22Rv1 (cell line): ENCODE measurements around the gene BORCS5.

Experiments
- H3K27ac ChIP-seq: fragments of 450-650 bp; 2 replicates; pipeline ENCODE4 v1.5.1; 2017
- CTCF ChIP-seq: fragments of 450-650 bp; IDR thresholded peaks from 2 replicates; pipeline ENCODE4 v1.5.1; 2017; ENCODE audit warnings: mild to moderate bottlenecking
- ZFX ChIP-seq: fragments of 450-650 bp; IDR thresholded peaks from 2 replicates; pipeline ENCODE4 v1.6.1; 2017; ENCODE audit warnings: antibody characterized with exemption, borderline replicate concordance

Gene BORCS5

DNA sequence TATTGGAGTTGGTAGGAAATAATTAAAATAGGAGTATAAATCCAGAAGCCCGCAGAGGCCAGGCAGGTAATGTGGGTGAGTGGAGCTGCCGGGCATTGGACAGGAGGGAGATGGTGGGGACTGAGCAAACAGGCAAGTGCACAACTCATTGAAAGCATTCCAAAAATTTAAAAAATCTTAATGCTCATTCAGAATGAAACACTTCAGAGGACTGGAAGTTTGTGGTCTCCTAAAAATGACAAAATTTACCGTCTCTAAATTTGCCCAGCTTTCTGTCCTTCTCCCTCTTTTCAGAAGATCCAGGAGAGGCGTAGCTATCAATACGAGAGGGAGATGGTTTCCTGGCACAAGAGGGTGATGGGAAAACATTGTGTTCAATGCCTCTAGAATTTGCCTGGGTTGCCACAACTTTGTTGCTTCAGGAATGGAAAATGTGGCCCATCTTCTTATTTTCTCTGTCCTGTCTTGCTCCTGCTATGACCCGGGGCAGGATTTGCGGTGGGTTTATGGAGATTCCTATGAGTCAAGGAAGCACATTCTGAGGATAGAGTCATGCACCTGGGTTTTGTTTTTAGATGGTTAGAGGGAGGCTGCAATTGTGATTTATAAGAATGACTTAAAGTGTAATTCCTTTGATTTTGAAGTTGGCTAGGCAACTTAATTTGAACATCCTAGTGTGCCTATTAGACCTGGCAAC is 72.2 kb downstream of the BORCS5 start:
- no peak for TF ChIP-seq CTCF
- no peak for TF ChIP-seq ZFX
- H3K27ac ChIP-seq = peak overlapping the region; percentile 97

- peak overlapping the region; percentile 97 for H3K27ac ChIP-seq
- TF ChIP-seq ZFX = no peak
- TF ChIP-seq CTCF = no peak
Observed at GRCh38 chr12:12432364-12432763, 75.5 kb downstream of the BORCS5 start.

DNA sequence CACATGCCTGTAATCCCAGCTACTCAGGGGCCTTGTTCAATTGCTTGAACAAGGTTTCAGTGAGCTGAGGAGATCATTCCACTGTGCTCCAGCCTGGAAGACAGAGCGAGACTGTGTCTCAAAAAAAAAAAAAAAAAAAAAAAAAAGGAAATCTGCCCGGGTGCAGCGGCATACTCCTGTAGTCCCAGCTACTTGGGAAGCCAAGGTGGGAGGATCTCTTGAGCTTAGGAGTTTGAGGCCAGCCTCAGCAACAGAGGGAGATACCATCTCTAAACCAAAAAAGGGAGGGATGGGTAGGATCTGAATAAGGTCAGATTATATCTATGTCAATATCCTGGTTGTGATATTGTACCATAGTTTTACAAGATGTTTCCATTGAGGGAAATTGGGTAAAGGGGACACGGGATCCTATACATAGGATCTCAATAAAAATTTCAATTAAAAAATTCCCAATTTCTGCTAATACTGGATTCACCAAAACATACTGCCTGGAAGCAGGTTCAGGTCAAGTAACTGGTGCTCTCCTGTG is 76.4 kb downstream of the BORCS5 start:
- TF ChIP-seq ZFX = no peak
- TF ChIP-seq CTCF = no peak
- H3K27ac ChIP-seq = peak overlapping the region; percentile 97

DNA sequence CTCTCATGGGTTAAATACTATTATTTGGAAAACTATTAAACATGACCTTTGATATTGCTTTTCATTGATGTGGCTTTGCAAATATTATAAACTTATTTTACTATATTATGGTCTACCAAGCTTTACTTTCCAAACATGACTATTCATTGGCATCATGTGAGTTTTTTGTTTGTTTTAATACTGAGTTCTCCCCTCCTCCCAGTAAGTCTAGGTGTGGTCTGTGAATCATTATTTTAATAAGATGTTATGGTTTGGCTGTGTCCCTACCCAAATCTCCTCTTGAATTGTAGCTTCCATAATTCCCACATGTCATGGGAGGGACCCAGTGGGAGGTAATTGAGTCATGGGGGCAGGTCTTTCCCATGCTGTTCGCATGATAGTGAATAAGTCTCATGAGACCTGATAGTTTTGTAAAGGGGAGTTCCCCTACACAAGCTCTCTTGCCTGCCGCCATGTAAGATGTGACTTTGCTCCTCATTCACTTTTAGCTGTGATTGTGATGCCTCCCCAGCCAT is 80.0 kb downstream of the BORCS5 start:
- H3K27ac ChIP-seq = peak overlapping the region; percentile 97
- TF ChIP-seq ZFX = no peak
- no peak for TF ChIP-seq CTCF

DNA sequence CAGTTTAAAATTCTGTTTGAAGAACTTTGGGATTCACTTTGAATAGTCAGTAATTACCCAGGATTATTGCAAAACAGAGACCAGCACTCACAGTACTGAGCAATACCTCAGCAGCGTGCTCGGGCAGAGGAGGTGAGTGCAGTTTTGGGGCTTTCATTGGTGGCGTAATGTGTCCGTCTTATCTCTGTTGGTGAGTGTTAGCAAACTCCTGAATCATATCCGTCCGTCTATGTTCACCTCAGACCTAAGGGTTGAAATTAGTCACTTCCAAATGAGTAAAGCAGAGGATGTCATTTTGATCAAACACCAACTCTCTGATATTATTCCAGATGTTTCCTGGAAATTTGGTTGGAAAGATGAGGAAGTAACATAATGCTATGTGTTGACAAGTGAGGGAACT is 82.8 kb downstream of the BORCS5 start:
- no peak overlapping the region for H3K27ac ChIP-seq
- TF ChIP-seq ZFX = no peak
- no peak for TF ChIP-seq CTCF

GRCh38 chr12:12440784-12441428 is 84.0 kb downstream of the BORCS5 start:
- TF ChIP-seq CTCF = no peak
- no peak for TF ChIP-seq ZFX
- H3K27ac ChIP-seq = no peak overlapping the region

GRCh38 chr12:12441429-12441807 is 84.5 kb downstream of the BORCS5 start:
- TF ChIP-seq CTCF = no peak
- no peak for TF ChIP-seq ZFX
- H3K27ac ChIP-seq = no peak overlapping the region
